Fibroblast of mammary gland (primary cell): ENCODE results near the gene CSF3R.

Experiments
- DNase-seq: peaks from one replicate; pipeline ENCODE4 v3.0.0-alpha.2; 2010; ENCODE audit warnings: low read depth
- H3K4me3 ChIP-seq: 2 replicates; pipeline ENCODE4 v1.5.1; 2011; ENCODE audit warnings: low read depth, mild to moderate bottlenecking, low read length, moderate library complexity; ENCODE audit not compliant: control insufficient read depth
- TF ChIP-seq, protein P1 (sequence below): conservative IDR thresholded peaks from 2 replicates; pipeline ENCODE4 v1.5.1; 2011; ENCODE audit warnings: low read depth, low read length, inconsistent platforms; ENCODE audit not compliant: control insufficient read depth, insufficient read depth

The CSF3R gene

GRCh38 chr1:36425791-36426190, 56.9 kb downstream of the CSF3R start:
- TF ChIP-seq, protein P1, sequence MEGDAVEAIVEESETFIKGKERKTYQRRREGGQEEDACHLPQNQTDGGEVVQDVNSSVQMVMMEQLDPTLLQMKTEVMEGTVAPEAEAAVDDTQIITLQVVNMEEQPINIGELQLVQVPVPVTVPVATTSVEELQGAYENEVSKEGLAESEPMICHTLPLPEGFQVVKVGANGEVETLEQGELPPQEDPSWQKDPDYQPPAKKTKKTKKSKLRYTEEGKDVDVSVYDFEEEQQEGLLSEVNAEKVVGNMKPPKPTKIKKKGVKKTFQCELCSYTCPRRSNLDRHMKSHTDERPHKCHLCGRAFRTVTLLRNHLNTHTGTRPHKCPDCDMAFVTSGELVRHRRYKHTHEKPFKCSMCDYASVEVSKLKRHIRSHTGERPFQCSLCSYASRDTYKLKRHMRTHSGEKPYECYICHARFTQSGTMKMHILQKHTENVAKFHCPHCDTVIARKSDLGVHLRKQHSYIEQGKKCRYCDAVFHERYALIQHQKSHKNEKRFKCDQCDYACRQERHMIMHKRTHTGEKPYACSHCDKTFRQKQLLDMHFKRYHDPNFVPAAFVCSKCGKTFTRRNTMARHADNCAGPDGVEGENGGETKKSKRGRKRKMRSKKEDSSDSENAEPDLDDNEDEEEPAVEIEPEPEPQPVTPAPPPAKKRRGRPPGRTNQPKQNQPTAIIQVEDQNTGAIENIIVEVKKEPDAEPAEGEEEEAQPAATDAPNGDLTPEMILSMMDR, result no peak
- peak; percentile 20 for DNase-seq
- no peak overlapping the region for H3K4me3 ChIP-seq

GRCh38 chr1:36421649-36422048, 61.1 kb downstream of the CSF3R start:
- DNase-seq, result no peak
- H3K4me3 ChIP-seq, result no peak overlapping the region
- TF ChIP-seq, protein P1, result no peak

DNA sequence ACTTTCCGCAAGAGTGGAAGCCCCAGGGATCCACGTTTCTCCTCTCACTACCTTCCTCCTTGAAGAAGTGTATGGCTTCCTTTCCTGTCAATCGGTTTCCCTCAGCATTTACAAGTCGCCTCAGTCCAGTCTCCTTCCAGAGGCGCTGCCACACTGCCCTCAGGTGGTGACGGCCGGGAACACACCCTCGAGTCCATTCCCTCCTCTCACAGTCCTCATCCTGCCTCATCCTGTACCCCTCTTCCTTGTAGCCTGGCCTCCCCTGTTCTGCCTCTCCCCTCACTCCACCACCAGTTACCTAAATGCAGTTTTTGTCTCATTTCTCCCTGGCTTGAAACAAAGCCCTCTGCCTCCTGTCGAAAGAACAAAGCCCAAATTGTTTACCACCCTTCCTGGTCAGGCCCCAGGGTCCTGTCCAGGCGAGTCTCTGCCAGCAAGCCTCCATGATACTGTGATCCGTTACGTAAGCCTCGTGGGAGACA, 61.8 kb downstream of the CSF3R start:
- peak; percentile 83 for DNase-seq
- TF ChIP-seq, protein P1, result peak; percentile 97
- H3K4me3 ChIP-seq, result no peak overlapping the region

DNA sequence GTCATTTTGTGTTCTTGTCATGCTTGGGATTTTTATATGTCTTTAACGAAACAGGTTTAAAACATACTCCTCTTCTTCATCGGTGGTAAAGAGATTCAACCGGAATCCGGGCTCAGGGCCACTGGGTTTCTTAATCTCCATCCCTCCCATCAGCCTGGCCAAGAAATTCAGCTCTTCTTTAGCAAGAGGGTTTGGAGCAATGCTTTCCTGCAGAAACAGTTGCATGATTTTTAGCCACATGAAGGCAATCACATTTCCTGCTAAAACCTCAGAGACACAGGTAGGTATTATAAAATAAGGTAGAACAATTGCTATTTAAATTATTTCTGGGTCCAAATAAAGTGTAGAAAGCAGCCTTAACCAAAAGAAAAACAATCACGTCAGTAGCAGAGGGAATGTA, 62.3 kb downstream of the CSF3R start:
- peak; percentile 57 for DNase-seq
- no peak overlapping the region for H3K4me3 ChIP-seq
- TF ChIP-seq, protein P1, result no peak

- no peak for DNase-seq
- TF ChIP-seq, protein P1, result no peak
- H3K4me3 ChIP-seq, result no peak overlapping the region
These were observed 63.1 kb downstream of the CSF3R start for GRCh38 chr1:36419569-36419968.

DNA sequence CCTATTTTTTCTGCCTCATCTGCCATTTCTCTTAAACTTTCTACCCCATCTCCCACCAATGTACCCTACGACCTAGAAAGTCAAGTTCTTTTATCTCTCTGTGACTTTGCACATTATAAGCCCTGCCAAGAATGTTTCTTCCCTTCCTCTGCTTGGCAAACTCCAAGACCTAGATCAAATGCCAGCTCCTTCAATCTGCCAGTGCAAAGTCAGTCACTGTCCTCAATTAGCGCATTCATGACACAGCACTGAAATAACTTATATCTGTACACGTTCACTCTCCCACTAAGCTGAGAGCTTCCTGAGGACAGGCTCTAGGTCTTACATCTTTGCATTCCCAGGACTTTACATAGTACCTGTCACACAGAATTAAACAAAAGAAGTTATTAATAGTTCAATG, 63.6 kb downstream of the CSF3R start:
- no peak overlapping the region for H3K4me3 ChIP-seq
- DNase-seq, result no peak
- TF ChIP-seq, protein P1, result no peak

GRCh38 chr1:36417931-36418330, 64.8 kb downstream of the CSF3R start:
- no peak for DNase-seq
- TF ChIP-seq, protein P1, result no peak
- H3K4me3 ChIP-seq, result no peak overlapping the region
